Measurements from ENCODE around the gene FGF1. TPM values are rescaled to one million over a fixed set of nuclear protein-coding genes. Genes with fewer than 3 reads are reported as not detected.

Gene FGF1
- total and polyA plus RNA-seq, 7 donors, result 0.60 to 5.4 (median 2.0) TPM

DNA sequence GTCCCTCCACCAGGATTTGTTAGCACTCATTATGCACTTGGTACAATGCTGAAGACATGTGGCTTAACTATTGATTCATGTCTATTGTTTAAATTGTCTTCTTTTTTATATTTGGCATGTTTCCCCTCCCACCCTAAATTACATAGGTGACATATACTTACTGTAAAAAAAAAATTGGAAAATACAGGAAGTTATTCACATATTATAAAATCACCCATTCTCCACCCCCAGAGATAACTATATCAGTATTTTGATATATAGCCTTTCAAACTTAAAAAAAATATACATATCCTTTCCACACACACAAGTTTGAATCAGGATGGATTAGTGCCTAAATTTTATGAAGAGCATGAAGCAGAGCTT is 87.6 kb downstream of the FGF1 start:
- Histone ChIP-seq H3K4me1 (peaks cover 0 to 20% (median 16%) of the 10 kb centered on the region in 4 donors), H3K27ac (no peak overlapping the region), H3K27me3 (no peaks in the 10 kb centered on the region), H3K9me3 (no peaks in the 10 kb centered on the region), H3K36me3 (no peaks in the 10 kb centered on the region), H3K4me3 (no peak overlapping the region)
- intact Hi-C loops (cut with DNase I), result no loop called here
- TF ChIP-seq EP300 (IDR thresholded peaks at IDR 0.05) (no peak), POLR2A (IDR thresholded peaks at IDR 0.05) (no peak), POLR2AphosphoS5 (IDR thresholded peaks at IDR 0.05) (no peak), CTCF (IDR thresholded peaks at IDR 0.05) (no peak)
- no peak for DNase-seq

GRCh38 chr5:142597546-142598337 is 88.1 kb downstream of the FGF1 start:
- H3K9me3 ChIP-seq, result no peaks in the 10 kb centered on the region
- WGBS, 2 donors, result 56 to 60% methylated on average over 6 of the region's 6 CpGs
- H3K27me3 ChIP-seq, result no peaks in the 10 kb centered on the region
- H3K27ac ChIP-seq, result no peak overlapping the region
- H3K4me3 ChIP-seq, result no peak overlapping the region
- no peak for DNase-seq
- intact Hi-C loops (cut with DNase I), result no loop called here
- no peaks in the 10 kb centered on the region for H3K36me3 ChIP-seq
- TF ChIP-seq POLR2AphosphoS5 (IDR thresholded peaks at IDR 0.05) (no peak), POLR2A (IDR thresholded peaks at IDR 0.05) (no peak), EP300 (IDR thresholded peaks at IDR 0.05) (no peak), CTCF (IDR thresholded peaks at IDR 0.05) (no peak)
- peaks cover 0 to 20% (median 16%) of the 10 kb centered on the region in 4 donors for H3K4me1 ChIP-seq

GRCh38 chr5:142597025-142597424 is 88.9 kb downstream of the FGF1 start:
- intact Hi-C loops (cut with DNase I), result no loop called here
- no peak overlapping the region for H3K27ac ChIP-seq
- no peaks in the 10 kb centered on the region for H3K27me3 ChIP-seq
- no peak for DNase-seq
- no peak for TF ChIP-seq EP300 (IDR thresholded peaks at IDR 0.05)
- TF ChIP-seq POLR2A (IDR thresholded peaks at IDR 0.05), result no peak
- no peak for TF ChIP-seq POLR2AphosphoS5 (IDR thresholded peaks at IDR 0.05)
- no peak for TF ChIP-seq CTCF (IDR thresholded peaks at IDR 0.05)
- 94 to 98% methylated on average over 3 of the region's 3 CpGs for WGBS, 2 donors
- no peaks in the 10 kb centered on the region for H3K36me3 ChIP-seq
- H3K4me3 ChIP-seq, result no peak overlapping the region
- H3K9me3 ChIP-seq, result no peaks in the 10 kb centered on the region
- peaks cover 0 to 20% (median 16%) of the 10 kb centered on the region in 4 donors for H3K4me1 ChIP-seq

DNA sequence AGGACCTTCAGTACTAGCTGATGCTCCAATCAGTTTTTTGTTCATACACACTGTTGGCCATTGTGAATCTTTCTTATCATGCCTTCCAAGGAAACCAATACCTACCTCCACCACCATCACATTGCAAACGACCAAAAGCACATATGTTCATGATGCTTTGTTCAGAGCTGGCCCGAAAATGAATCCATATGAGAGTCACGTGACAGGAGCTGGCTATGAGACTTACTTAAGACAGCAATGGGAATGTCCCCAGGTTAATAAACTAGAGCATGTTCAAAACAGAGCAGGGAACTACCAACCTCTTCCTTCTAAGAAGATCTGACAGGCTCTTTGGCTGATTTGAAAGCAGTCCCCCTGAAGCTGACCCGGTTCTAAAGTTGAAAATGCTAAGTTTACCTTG is 93.5 kb downstream of the FGF1 start:
- H3K36me3 ChIP-seq, result no peaks in the 10 kb centered on the region
- intact Hi-C loops (cut with DNase I), result no loop called here
- no peaks in the 10 kb centered on the region for H3K9me3 ChIP-seq
- no peak overlapping the region for H3K4me3 ChIP-seq
- H3K27me3 ChIP-seq, result no peaks in the 10 kb centered on the region
- 78 to 80% methylated on average over 4 of the region's 4 CpGs for WGBS, 2 donors
- DNase-seq, result no peak
- no peaks in the 10 kb centered on the region for H3K4me1 ChIP-seq
- H3K27ac ChIP-seq, result no peak overlapping the region
- TF ChIP-seq CTCF (IDR thresholded peaks at IDR 0.05) (no peak), POLR2A (IDR thresholded peaks at IDR 0.05) (no peak), POLR2AphosphoS5 (IDR thresholded peaks at IDR 0.05) (no peak), EP300 (IDR thresholded peaks at IDR 0.05) (no peak)
